Neural cell (in vitro differentiated cells): ENCODE data around the gene PON3. TPM values are rescaled to one million over a fixed set of nuclear protein-coding genes. Genes with fewer than 3 reads are reported as not detected.

Experiments
- H2AFZ ChIP-seq: fragments of 200-600, 300-800 bp; sonication (generic), shearing (Covaris generic); 2 replicates; pipeline ENCODE4 v1.6.0; 2014; ENCODE audit warnings: low read depth, mild to moderate bottlenecking, antibody characterized with exemption, low read length, moderate library complexity
- H3F3A ChIP-seq: fragments of 200-600 bp; shearing (Covaris generic); 2 replicates; pipeline ENCODE4 v1.6.1; 2016; ENCODE audit warnings: mild to moderate bottlenecking, moderate library complexity, mixed read lengths, antibody characterized with exemption, low read length; ENCODE audit not compliant: insufficient read depth, poor library complexity, severe bottlenecking
- H3K27ac ChIP-seq: fragments of 200-600, 300-800 bp; sonication (generic), shearing (Covaris generic); 2 replicates; pipeline ENCODE4 v1.5.1; 2014; ENCODE audit warnings: mild to moderate bottlenecking, low read length, moderate library complexity
- H3K27me3 ChIP-seq: fragments of 300-800, 200-600 bp; sonication (generic), shearing (Covaris generic); 2 replicates; pipeline ENCODE4 v1.6.0; 2014; ENCODE audit warnings: mild to moderate bottlenecking, low read depth, low read length, moderate library complexity; ENCODE audit not compliant: insufficient read depth
- H3K36me3 ChIP-seq: fragments of 300-800, 200-600 bp; sonication (generic), shearing (Covaris generic); 2 replicates; pipeline ENCODE4 v1.5.1; 2014; ENCODE audit warnings: mild to moderate bottlenecking, antibody characterized with exemption, low read length, moderate library complexity; ENCODE audit not compliant: insufficient read depth
- H3K4me2 ChIP-seq: fragments of 300-800, 200-600 bp; sonication (generic), shearing (Covaris generic); 2 replicates; pipeline ENCODE4 v1.6.0; 2014; ENCODE audit warnings: mild to moderate bottlenecking, low read length
- H3K4me3 ChIP-seq: fragments of 300-800, 200-600 bp; sonication (generic), shearing (Covaris generic); 2 replicates; pipeline ENCODE4 v1.5.1; 2014; ENCODE audit warnings: mild to moderate bottlenecking, low read length, moderate library complexity
- H3K79me2 ChIP-seq: fragments of 200-600 bp; shearing (Covaris generic); replicated peaks from 2 replicates; pipeline ENCODE4 v1.6.0; 2014; ENCODE audit warnings: mild to moderate bottlenecking, low read length, moderate library complexity; ENCODE audit not compliant: insufficient read depth
- H3K9ac ChIP-seq: fragments of 300-800, 200-600 bp; sonication (generic), shearing (Covaris generic); 2 replicates; pipeline ENCODE4 v1.6.1; 2016; ENCODE audit warnings: mild to moderate bottlenecking, low read length, mixed read lengths
- H3K9me2 ChIP-seq: fragments of 200-600 bp; shearing (Covaris generic); 2 replicates; pipeline ENCODE4 v1.6.1; 2016; ENCODE audit warnings: mild to moderate bottlenecking, low read length, mixed read lengths; ENCODE audit not compliant: insufficient read depth
- H3K9me3 ChIP-seq: fragments of 200-600, 300-800 bp; sonication (generic), shearing (Covaris generic); 2 replicates; pipeline ENCODE4 v1.6.1; 2016; ENCODE audit warnings: mild to moderate bottlenecking, mixed run types, low read length, moderate library complexity, mixed read lengths
- H4K20me1 ChIP-seq: fragments of 200-600 bp; shearing (Covaris generic); 2 replicates; pipeline ENCODE4 v1.6.1; 2016; ENCODE audit warnings: mild to moderate bottlenecking, mixed run types; ENCODE audit not compliant: insufficient read depth
- CTCF ChIP-seq: fragments of 450-650 bp; IDR thresholded peaks from 2 replicates; pipeline ENCODE4 v1.5.1; 2014; ENCODE audit warnings: antibody characterized with exemption, mild to moderate bottlenecking, moderate library complexity; ENCODE audit not compliant: poor library complexity, severe bottlenecking
- EP300 ChIP-seq: fragments of 450-650 bp; conservative IDR thresholded peaks from 2 replicates; pipeline ENCODE4 v1.6.1; 2014; ENCODE audit warnings: antibody characterized with exemption, mild to moderate bottlenecking, moderate library complexity; ENCODE audit not compliant: poor library complexity, severe bottlenecking
- EZH2 ChIP-seq: fragments of 200-600, 300-800 bp; shearing (Covaris generic), sonication (generic); IDR thresholded peaks from 2 replicates; pipeline ENCODE4 v1.6.1; 2014; ENCODE audit warnings: antibody characterized with exemption, low read length, borderline replicate concordance, mild to moderate bottlenecking; ENCODE audit not compliant: insufficient read depth, poor library complexity, severe bottlenecking
- MXI1 ChIP-seq: fragments of 450-650 bp; conservative IDR thresholded peaks from 2 replicates; pipeline ENCODE4 v1.6.1; 2014; ENCODE audit warnings: antibody characterized with exemption, mild to moderate bottlenecking; ENCODE audit not compliant: poor library complexity, severe bottlenecking
- POLR2AphosphoS5 ChIP-seq: IDR thresholded peaks from 2 replicates; pipeline ENCODE4 v1.6.1; 2012
- RAD21 ChIP-seq: fragments of 450-650 bp; conservative IDR thresholded peaks from 2 replicates; pipeline ENCODE4 v1.6.1; 2014; ENCODE audit warnings: antibody characterized with exemption, mild to moderate bottlenecking, moderate library complexity
- REST ChIP-seq: IDR thresholded peaks from 2 replicates; pipeline ENCODE4 v1.6.1; 2012; ENCODE audit warnings: borderline replicate concordance
- SMC3 ChIP-seq: fragments of 450-650 bp; conservative IDR thresholded peaks from 2 replicates; pipeline ENCODE4 v1.6.1; 2014; ENCODE audit warnings: antibody characterized with exemption, mild to moderate bottlenecking, moderate library complexity; ENCODE audit not compliant: poor library complexity
- TAF1 ChIP-seq: IDR thresholded peaks from 2 replicates; pipeline ENCODE4 v1.6.1; 2012; ENCODE audit warnings: low read depth
- polyA plus RNA-seq: library from polyadenylated mRNA; depleted of rRNA; stranded (reverse); fragments of >200 nt; gene quantifications from 2 replicates; pipeline ENCODE4 v1.2.3, GENCODE V29; 2014

The PON3 gene
- polyA plus RNA-seq, 1 donor from 2014 or later: not detected

GRCh38 chr7:95434557-95435421 is 38.6 kb upstream of the PON3 start, which contains the start of gene PON2:
Gene PON2, minus strand, starts transcription at chr7:95435028. Its CDS starts 77 bp downstream, at chr7:95434951.
- H3K79me2 ChIP-seq: peaks cover 2% of the 10 kb centered on the region
- no peak for TF ChIP-seq RAD21
- no peak for TF ChIP-seq SMC3
- TF ChIP-seq TAF1: peak; percentile 46
- no peak for TF ChIP-seq CTCF
- TF ChIP-seq POLR2AphosphoS5: no peak
- TF ChIP-seq MXI1: no peak
- no peak for TF ChIP-seq REST
- H3K9me2 ChIP-seq: no peaks in the 10 kb centered on the region
- H3K36me3 ChIP-seq: no peaks in the 10 kb centered on the region
- H3K4me3 ChIP-seq: peak within 1 kb of the TSS; percentile 65
- no peaks in the 10 kb centered on the region for H3F3A ChIP-seq
- H3K4me2 ChIP-seq: no peak within 1 kb of the TSS
- H3K27ac ChIP-seq: no peak within 1 kb of the TSS
- no peaks in the 10 kb centered on the region for H3K27me3 ChIP-seq
- H2AFZ ChIP-seq: peak within 1 kb of the TSS; percentile 10
- peak within 1 kb of the TSS; percentile 47 for H3K9ac ChIP-seq
- no peaks in the 10 kb centered on the region for H3K9me3 ChIP-seq
- no peaks in the 10 kb centered on the region for H4K20me1 ChIP-seq

GRCh38 chr7:95433952-95434556 is 37.9 kb upstream of the PON3 start:
- peak overlapping the region; percentile 65 for H3K4me3 ChIP-seq
- TF ChIP-seq EZH2 (no peak), CTCF (no peak), TAF1 (no peak), EP300 (no peak), RAD21 (no peak), MXI1 (no peak), REST (no peak), POLR2AphosphoS5 (no peak), SMC3 (no peak)
- H3K27me3 ChIP-seq: no peaks in the 10 kb centered on the region
- no peaks in the 10 kb centered on the region for H3K9me3 ChIP-seq
- H2AFZ ChIP-seq: no peak overlapping the region
- no peaks in the 10 kb centered on the region for H3F3A ChIP-seq
- H3K36me3 ChIP-seq: no peaks in the 10 kb centered on the region
- no peak overlapping the region for H3K27ac ChIP-seq
- H3K9me2 ChIP-seq: no peaks in the 10 kb centered on the region
- no peak overlapping the region for H3K9ac ChIP-seq
- no peaks in the 10 kb centered on the region for H4K20me1 ChIP-seq
- H3K4me2 ChIP-seq: no peak overlapping the region
- peaks cover 7% of the 10 kb centered on the region for H3K79me2 ChIP-seq
